Measurements from ENCODE around the gene MAGEB4.

GRCh38 chrX:30217465-30217864 lies 24.3 kb upstream of the MAGEB4 start:
- TF ChIP-seq CTCF (IDR thresholded peaks at IDR 0.05) (no peak), POLR2A (IDR thresholded peaks at IDR 0.05) (no peak)
